HepG2 (cell line): ENCODE results near the gene ANO4. TPM values are rescaled to one million over a fixed set of nuclear protein-coding genes. Genes with fewer than 3 reads are reported as not detected.
A peak's percentile ranks its signal among the peaks of the same experiment; 100 is the strongest.

Experiments used
- ATAC-seq: fragments of 200-7000 bp; cut with Tn5 transposase; 3 replicates; pipeline ENCODE4 v1.9.1; 2020; ENCODE audit warnings: mild to moderate bottlenecking, moderate library complexity
- BruUV-seq: library from RNA; stranded (reverse); fragments of 400-500 nt; replicated peaks from 2 replicates; lab custom pipeline; 2021; lab: Mats Ljungman, UMichigan
- CTCF ChIA-PET: fragments of 300-600 bp; formaldehyde crosslinking; extraction: SDS; loops from one replicate; lab custom pipeline; 2021; ENCODE audit warnings: low total read pairs, inconsistent platforms, low intra/inter-chr PET ratio; lab: Yijun Ruan, JAX
- POLR2A ChIA-PET: fragments of 350-600 bp; sonication (Branson Sonifier 250); formaldehyde crosslinking; loops from one replicate; lab custom pipeline; 2020; ENCODE audit warnings: antibody characterized with exemption, inconsistent platforms; lab: Yijun Ruan, JAX
- DNase-seq: peaks from one replicate; pipeline ENCODE4 v3.0.0-alpha.2; 2015; ENCODE audit warnings: low spot score
- FAIRE-seq: peaks from 3 replicates; lab custom pipeline; 2011; peaks lifted over from hg19 to GRCh38; lab: Jason Lieb, UNC
- H2AFZ ChIP-seq: one replicate; pipeline ENCODE4 v1.6.1; 2011; ENCODE audit warnings: low read length, inconsistent platforms
- H3K27ac ChIP-seq: fragments of 300-600 bp; 3 replicates; pipeline ENCODE4 v1.8.0; 2011; ENCODE audit warnings: mixed run types, mild to moderate bottlenecking, mixed read lengths, low read length, inconsistent platforms; ENCODE audit not compliant: insufficient read depth; ENCODE audit errors: extremely low read length
- H3K27me3 ChIP-seq, 2 experiments: fragments of 200-600 bp in 1 of 2; 2 replicates in 1 of 2; 3 replicates in 1 of 2; pipeline versions ENCODE4 v1.6.0 to v1.8.0; 2011; ENCODE audit warnings: low read length in 2 of 2, mild to moderate bottlenecking in 2 of 2, moderate library complexity in 2 of 2, inconsistent platforms in 1 of 2; ENCODE audit not compliant: insufficient read depth in 2 of 2, control insufficient read depth in 1 of 2
- H3K36me3 ChIP-seq, 2 experiments: fragments of 200-600 bp in 1 of 2; replicated peaks in 1 of 2; 2 replicates in 1 of 2; 3 replicates in 1 of 2; pipeline versions ENCODE4 v1.5.1 to v1.8.0; 2011; ENCODE audit warnings: low read length in 2 of 2, inconsistent platforms in 1 of 2; ENCODE audit not compliant: insufficient read depth in 2 of 2, control insufficient read depth in 1 of 2
- H3K4me1 ChIP-seq: 2 replicates; pipeline ENCODE4 v1.5.1; 2012; ENCODE audit warnings: low read length, inconsistent platforms; ENCODE audit not compliant: insufficient read depth
- H3K4me2 ChIP-seq: 2 replicates; pipeline ENCODE4 v1.6.0; 2011; ENCODE audit warnings: low read depth, low read length, inconsistent platforms
- H3K4me3 ChIP-seq, 3 experiments: fragments of 200-600 bp in 1 of 3; sonication (generic), shearing (Covaris generic) in 1 of 3; replicated peaks in 1 of 3; 2 replicates each; pipeline ENCODE4 v1.5.1; 2011 to 2016; ENCODE audit warnings: low read length in 3 of 3, inconsistent platforms in 2 of 3, low read depth in 2 of 3, mild to moderate bottlenecking in 2 of 3, control low read depth in 1 of 3, mixed read lengths in 1 of 3; ENCODE audit not compliant: insufficient read depth in 1 of 3
- H3K79me2 ChIP-seq: one replicate; pipeline ENCODE4 v1.6.1; 2011; ENCODE audit warnings: low read length, inconsistent platforms; ENCODE audit not compliant: insufficient read depth
- H3K9ac ChIP-seq: 2 replicates; pipeline ENCODE4 v1.6.0; 2011; ENCODE audit warnings: mild to moderate bottlenecking, low read depth, low read length, inconsistent platforms; ENCODE audit not compliant: insufficient read depth
- H3K9me3 ChIP-seq: 2 replicates; pipeline ENCODE4 v1.5.1; 2012; ENCODE audit warnings: mild to moderate bottlenecking, low read length
- H4K20me1 ChIP-seq: 2 replicates; pipeline ENCODE4 v1.6.0; 2011; ENCODE audit warnings: inconsistent platforms, mild to moderate bottlenecking, low read length, moderate library complexity; ENCODE audit not compliant: insufficient read depth
- ATF7 ChIP-seq, 2 experiments: fragments of 450-650 bp in 1 of 2; sonication (generic) in 1 of 2; formaldehyde crosslinking in 1 of 2; IDR thresholded peaks; 2 replicates each; pipeline versions ENCODE4 v1.4.0 to v1.6.1; 2016 to 2020; ENCODE audit warnings: antibody characterized with exemption in 1 of 2, mild to moderate bottlenecking in 1 of 2, missing genetic modification reagents in 1 of 2
- GZF1 ChIP-seq: sonication (generic); formaldehyde crosslinking; IDR thresholded peaks from 2 replicates; pipeline ENCODE4 v1.5.1; 2020; ENCODE audit warnings: mild to moderate bottlenecking, missing genetic modification reagents
- HCFC1 ChIP-seq: fragments of 150-350 bp; IDR thresholded peaks from 2 replicates; pipeline ENCODE4 v1.6.1; 2014; ENCODE audit warnings: low read depth, low read length
- MIXL1 ChIP-seq: IDR thresholded peaks from 2 replicates; pipeline ENCODE4 v1.6.1; 2016
- YEATS4 ChIP-seq: sonication (generic); formaldehyde crosslinking; IDR thresholded peaks from 2 replicates; pipeline ENCODE4 v1.4.0; 2020; ENCODE audit warnings: missing genetic modification reagents, borderline replicate concordance
- WGBS: methylation state at CpG from one replicate; pipeline ENCODE4 v1.1.6; 2017; ENCODE audit warnings: low lambda C conversion rate; 5-methylcytosine and 5-hydroxymethylcytosine counted together
- in situ Hi-C: cut with HindIII; loops from 2 replicates; pipeline ENCODE4 v1.10.0; 2017; ENCODE audit warnings: low pct_unique_long_range_greater_than_20kb; ENCODE audit not compliant: extremely low pct_ligation_motif_present
- intact Hi-C: fragments of 100-400 bp; cut with micrococcal nuclease; formaldehyde crosslinking; loops from one replicate; pipeline ENCODE4 v1.10.0; 2022; ENCODE audit not compliant: unreplicated experiment
- polyA plus RNA-seq, 8 experiments: library from polyadenylated mRNA; depleted of rRNA in 3 of 8; stranded (reverse) in 7 of 8; unstranded in 1 of 8; fragments of >200 nt; fragmentation: Illumina TruSeq in 4 of 8; extraction: Trizol in 4 of 8; gene quantifications; 2 replicates each; pipeline versions ENCODE4 v1.2.1 to v1.2.3, GENCODE V29; 2011 to 2016; ENCODE audit warnings: low read depth in 4 of 8, missing spikeins in 1 of 8, mixed read lengths in 1 of 8; ENCODE audit not compliant: insufficient read depth in 1 of 8
- total RNA-seq, 5 experiments: library from RNA; depleted of rRNA; stranded (reverse); fragments of >200 nt; fragmentation: Illumina TruSeq; extraction: Trizol; gene quantifications; 2 replicates each; pipeline ENCODE4 v1.2.3, GENCODE V29; 2016; ENCODE audit warnings: low read depth in 1 of 5
- TF ChIP-seq, protein P1 (sequence below): sonication (generic); formaldehyde crosslinking; IDR thresholded peaks from 2 replicates; pipeline ENCODE4 v1.4.0; 2020; ENCODE audit warnings: mild to moderate bottlenecking, missing genetic modification reagents

The ANO4 gene
- total and polyA plus RNA-seq, 2 of the 13 experiments (the other 11 are each of a cell fraction or from before 2014, with no cell fraction given): not detected

DNA sequence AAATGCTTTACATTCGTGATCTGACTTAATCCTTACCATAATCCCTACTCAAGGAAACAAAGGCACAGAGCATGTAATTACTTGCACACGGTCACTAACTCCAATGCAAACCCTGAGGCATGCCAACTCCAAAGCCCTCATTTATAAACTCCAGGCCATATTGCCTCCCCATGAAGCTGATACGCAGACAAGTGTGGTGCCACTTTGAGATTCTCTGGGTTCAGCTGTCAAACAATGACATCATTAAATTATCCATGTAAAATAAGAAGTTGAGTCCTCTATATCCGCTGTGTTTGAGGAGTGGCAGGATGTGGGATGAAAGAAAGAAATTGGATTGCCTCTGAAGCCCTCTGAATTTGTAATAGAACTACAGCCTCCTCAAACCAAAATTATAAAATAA is 62.8 kb downstream of the ANO4 start:
- Histone ChIP-seq H3K4me1 (no peaks in the 10 kb centered on the region), H3K27ac (no peak overlapping the region), H3K4me3 (no peak overlapping the region), H3K27me3 (no peaks in the 10 kb centered on the region), H3K79me2 (no peaks in the 10 kb centered on the region), H3K9ac (no peak overlapping the region), H4K20me1 (no peaks in the 10 kb centered on the region), H3K4me2 (no peak overlapping the region), H3K36me3 (no peaks in the 10 kb centered on the region), H2AFZ (no peak overlapping the region), H3K9me3 (no peaks in the 10 kb centered on the region)
- ChIA-PET POLR2A (no interaction called here), CTCF (no interaction called here)
- TF ChIP-seq, protein P1, sequence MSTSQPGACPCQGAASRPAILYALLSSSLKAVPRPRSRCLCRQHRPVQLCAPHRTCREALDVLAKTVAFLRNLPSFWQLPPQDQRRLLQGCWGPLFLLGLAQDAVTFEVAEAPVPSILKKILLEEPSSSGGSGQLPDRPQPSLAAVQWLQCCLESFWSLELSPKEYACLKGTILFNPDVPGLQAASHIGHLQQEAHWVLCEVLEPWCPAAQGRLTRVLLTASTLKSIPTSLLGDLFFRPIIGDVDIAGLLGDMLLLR (CRISPR knock-in tag): no peak
- peak; percentile 68; the same call in 1 of the 2 replicates for TF ChIP-seq ATF7 (IDR thresholded peaks at IDR 0.05)
- no peak for TF ChIP-seq ATF7 (CRISPR knock-in tag; IDR thresholded peaks at IDR 0.05)
- no peak for TF ChIP-seq YEATS4
- intact Hi-C loops: no loop called here
- ATAC-seq (no peak), DNase-seq (no peak), FAIRE-seq (no peak)
- 3% methylated on average over 4 of the region's 4 CpGs for WGBS
- in situ Hi-C loops: no loop called here
- BruUV-seq: no TSS peak

- FAIRE-seq (no peak), ATAC-seq (no peak), DNase-seq (no peak)
- H3K27ac ChIP-seq: no peak overlapping the region
- no peaks in the 10 kb centered on the region for H3K27me3 ChIP-seq
- intact Hi-C loops (no loop called here), in situ Hi-C loops (no loop called here)
- CTCF ChIA-PET: no interaction called here
- H3K4me2 ChIP-seq: no peak overlapping the region
- H3K36me3 ChIP-seq: no peaks in the 10 kb centered on the region
- no peaks in the 10 kb centered on the region for H4K20me1 ChIP-seq
- H3K4me1 ChIP-seq: no peaks in the 10 kb centered on the region
- TF ChIP-seq HCFC1: no peak
- no peak for TF ChIP-seq MIXL1
- TF ChIP-seq GZF1: no peak
- POLR2A ChIA-PET: no interaction called here
- H3K9me3 ChIP-seq: no peaks in the 10 kb centered on the region
- no peak overlapping the region for H3K4me3 ChIP-seq
- BruUV-seq: no TSS peak
- no peak overlapping the region for H2AFZ ChIP-seq
- H3K79me2 ChIP-seq: no peaks in the 10 kb centered on the region
- 9% methylated on average over 1 of the region's 1 CpG for WGBS
- no peak overlapping the region for H3K9ac ChIP-seq
Measured at GRCh38 chr12:100857971-100858370, 63.4 kb downstream of the ANO4 start.
